ENCODE measurements around the gene COX6B1.

COX6B1 gene

GRCh38 chr19:35628565-35629331, 19.4 kb upstream of the COX6B1 start, which contains the start of gene RBM42:
Gene RBM42 (plus strand): TSS chr19:35629036. CDS start chr19:35629154, 118 bp downstream.
- peak; percentile 99 to 100 (median 100) for DNase-seq
- Histone ChIP-seq H3K9me3 (ENCODE audit: control extremely low read depth in 1 of 5, control insufficient read depth in 4 of 5, insufficient read depth in 2 of 5, low read depth in 1 of 5, low read length in 4 of 5) (no peaks in the 10 kb centered on the region), H3K4me3 (ENCODE audit: control insufficient read depth in 1 of 7, extremely low read depth in 1 of 7, insufficient read depth in 4 of 7, low read depth in 2 of 7, low read length in 6 of 7) (peak within 1 kb of the TSS; percentile 67 to 92 (median 87)), H3K27me3 (replicated peaks in 2 of 5; ENCODE audit: control insufficient read depth in 4 of 5, insufficient read depth in 5 of 5, low read length in 4 of 5) (no peaks in the 10 kb centered on the region), H3K36me3 (ENCODE audit: control insufficient read depth in 4 of 4, insufficient read depth in 4 of 4, low read length in 3 of 4) (peaks cover 8 to 35% (median 27%) of the 10 kb centered on the region in 4 experiments), H3K4me1 (ENCODE audit: control extremely low read depth in 1 of 4, control insufficient read depth in 4 of 4, insufficient read depth in 4 of 4, low read length in 3 of 4) (peaks cover 5 to 14% (median 12%) of the 10 kb centered on the region in 4 experiments), H3K27ac (ENCODE audit: insufficient read depth in 1 of 2, low read depth in 1 of 2, low read length in 2 of 2, poor library complexity in 1 of 2, severe bottlenecking in 2 of 2) (peak within 1 kb of the TSS; percentile 92 to 96)
- ChIA-PET CTCF (interaction anchor here (1.0 kb wide), 2 partner anchors 8 to 79 kb away, joined by 3 to 4 read pairs; no protein-coding TSS in a partner anchor), POLR2A (no interaction called here)
- WGBS (ENCODE audit: insufficient coverage): under 1% methylated on average over 55 of the region's 56 CpGs

GRCh38 chr19:35629332-35629633, 18.8 kb upstream of the COX6B1 start:
- CTCF ChIA-PET: no interaction called here
- H3K27ac ChIP-seq (ENCODE audit: insufficient read depth in 1 of 2, low read depth in 1 of 2, low read length in 2 of 2, poor library complexity in 1 of 2, severe bottlenecking in 2 of 2): peak overlapping the region; percentile 92 to 96
- DNase-seq: no peak
- POLR2A ChIA-PET: no interaction called here
- WGBS (ENCODE audit: insufficient coverage): 13% methylated on average over 12 of the region's 15 CpGs
- H3K36me3 ChIP-seq (ENCODE audit: control insufficient read depth in 4 of 4, insufficient read depth in 4 of 4, low read length in 3 of 4): peaks cover 8 to 40% (median 32%) of the 10 kb centered on the region in 4 experiments
- peaks cover 5 to 14% (median 12%) of the 10 kb centered on the region in 4 experiments for H3K4me1 ChIP-seq (ENCODE audit: control extremely low read depth in 1 of 4, control insufficient read depth in 4 of 4, insufficient read depth in 4 of 4, low read length in 3 of 4)
- no peaks in the 10 kb centered on the region for H3K27me3 ChIP-seq (replicated peaks in 2 of 5; ENCODE audit: control insufficient read depth in 4 of 5, insufficient read depth in 5 of 5, low read length in 4 of 5)
- no peaks in the 10 kb centered on the region for H3K9me3 ChIP-seq (ENCODE audit: control extremely low read depth in 1 of 5, control insufficient read depth in 4 of 5, insufficient read depth in 2 of 5, low read depth in 1 of 5, low read length in 4 of 5)
- peak overlapping the region; percentile 67 to 92 (median 87) for H3K4me3 ChIP-seq (ENCODE audit: control insufficient read depth in 1 of 7, extremely low read depth in 1 of 7, insufficient read depth in 4 of 7, low read depth in 2 of 7, low read length in 6 of 7)

- Histone ChIP-seq H3K9me3 (ENCODE audit: control extremely low read depth in 1 of 5, control insufficient read depth in 4 of 5, insufficient read depth in 2 of 5, low read depth in 1 of 5, low read length in 4 of 5) (no peaks in the 10 kb centered on the region), H3K4me1 (ENCODE audit: control extremely low read depth in 1 of 4, control insufficient read depth in 4 of 4, insufficient read depth in 4 of 4, low read length in 3 of 4) (peaks cover 5 to 8% (median 6%) of the 10 kb centered on the region in 4 experiments), H3K36me3 (ENCODE audit: control insufficient read depth in 4 of 4, insufficient read depth in 4 of 4, low read length in 3 of 4) (peaks cover 9 to 78% (median 56%) of the 10 kb centered on the region in 4 experiments), H3K27ac (ENCODE audit: insufficient read depth in 1 of 2, low read depth in 1 of 2, low read length in 2 of 2, poor library complexity in 1 of 2, severe bottlenecking in 2 of 2) (no peak overlapping the region), H3K27me3 (replicated peaks in 2 of 5; ENCODE audit: control insufficient read depth in 4 of 5, insufficient read depth in 5 of 5, low read length in 4 of 5) (no peaks in the 10 kb centered on the region), H3K4me3 (ENCODE audit: control insufficient read depth in 1 of 7, extremely low read depth in 1 of 7, insufficient read depth in 4 of 7, low read depth in 2 of 7, low read length in 6 of 7) (no peak overlapping the region)
- no peak for DNase-seq
- ChIA-PET CTCF (no interaction called here), POLR2A (no interaction called here)
- 97% methylated on average over 22 of the region's 29 CpGs for WGBS (ENCODE audit: insufficient coverage)
Measured at GRCh38 chr19:35633727-35634440, 14.2 kb upstream of the COX6B1 start.

DNA sequence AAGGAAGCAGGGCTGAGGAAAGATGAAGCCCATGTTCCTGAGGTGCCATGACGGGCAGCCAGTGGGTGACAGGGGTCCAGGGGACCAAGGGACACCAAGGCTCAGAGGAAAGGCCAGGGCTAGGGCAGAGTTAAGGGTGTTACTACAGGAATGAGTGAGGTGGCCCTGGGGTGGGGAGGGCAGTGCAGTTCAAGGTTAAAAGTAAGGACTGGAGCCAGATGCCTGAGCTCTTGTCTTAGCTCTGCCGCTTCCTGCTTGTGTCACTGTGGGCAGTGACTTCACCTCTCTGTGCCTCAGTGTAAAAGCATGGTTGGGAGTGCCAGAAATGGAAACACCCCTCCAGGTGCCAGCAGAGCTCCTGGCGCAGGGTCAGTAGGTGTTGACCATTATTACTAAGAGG, 11.5 kb upstream of the COX6B1 start:
- no peaks in the 10 kb centered on the region for H3K27me3 ChIP-seq (replicated peaks in 2 of 5; ENCODE audit: control insufficient read depth in 4 of 5, insufficient read depth in 5 of 5, low read length in 4 of 5)
- peaks cover 0 to 6% (median 4%) of the 10 kb centered on the region in 4 experiments for H3K4me1 ChIP-seq (ENCODE audit: control extremely low read depth in 1 of 4, control insufficient read depth in 4 of 4, insufficient read depth in 4 of 4, low read length in 3 of 4)
- no peak overlapping the region for H3K27ac ChIP-seq (ENCODE audit: insufficient read depth in 1 of 2, low read depth in 1 of 2, low read length in 2 of 2, poor library complexity in 1 of 2, severe bottlenecking in 2 of 2)
- no peaks in the 10 kb centered on the region for H3K9me3 ChIP-seq (ENCODE audit: control extremely low read depth in 1 of 5, control insufficient read depth in 4 of 5, insufficient read depth in 2 of 5, low read depth in 1 of 5, low read length in 4 of 5)
- H3K4me3 ChIP-seq (ENCODE audit: control insufficient read depth in 1 of 7, extremely low read depth in 1 of 7, insufficient read depth in 4 of 7, low read depth in 2 of 7, low read length in 6 of 7): no peak overlapping the region
- ChIA-PET CTCF (interaction anchor here (0.8 kb wide), 1 partner anchor 8 kb away, joined by 4 read pairs; no protein-coding TSS in a partner anchor), POLR2A (no interaction called here)
- no peak for DNase-seq
- 100% methylated on average over 3 of the region's 3 CpGs for WGBS (ENCODE audit: insufficient coverage)
- H3K36me3 ChIP-seq (ENCODE audit: control insufficient read depth in 4 of 4, insufficient read depth in 4 of 4, low read length in 3 of 4): peaks cover 2 to 64% (median 46%) of the 10 kb centered on the region in 4 experiments

DNA sequence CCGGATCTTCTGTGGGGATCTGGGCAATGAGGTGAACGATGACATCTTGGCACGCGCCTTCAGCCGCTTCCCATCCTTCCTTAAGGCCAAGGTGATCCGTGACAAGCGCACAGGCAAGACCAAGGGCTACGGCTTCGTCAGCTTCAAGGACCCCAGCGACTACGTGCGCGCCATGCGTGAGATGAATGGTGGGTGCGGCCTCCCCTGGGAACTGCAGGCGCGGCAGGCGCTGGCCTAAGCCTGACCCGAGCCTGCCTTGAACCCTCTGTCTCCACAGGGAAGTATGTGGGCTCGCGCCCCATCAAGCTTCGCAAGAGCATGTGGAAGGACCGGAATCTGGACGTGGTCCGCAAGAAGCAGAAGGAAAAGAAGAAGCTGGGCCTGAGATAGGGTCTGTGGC, 11.0 kb upstream of the COX6B1 start:
- DNase-seq: no peak
- Histone ChIP-seq H3K4me3 (ENCODE audit: control insufficient read depth in 1 of 7, extremely low read depth in 1 of 7, insufficient read depth in 4 of 7, low read depth in 2 of 7, low read length in 6 of 7) (no peak overlapping the region), H3K36me3 (ENCODE audit: control insufficient read depth in 4 of 4, insufficient read depth in 4 of 4, low read length in 3 of 4) (peaks cover 2 to 58% (median 43%) of the 10 kb centered on the region in 4 experiments), H3K4me1 (ENCODE audit: control extremely low read depth in 1 of 4, control insufficient read depth in 4 of 4, insufficient read depth in 4 of 4, low read length in 3 of 4) (peaks cover 0 to 11% (median 9%) of the 10 kb centered on the region in 4 experiments), H3K27ac (ENCODE audit: insufficient read depth in 1 of 2, low read depth in 1 of 2, low read length in 2 of 2, poor library complexity in 1 of 2, severe bottlenecking in 2 of 2) (no peak overlapping the region), H3K9me3 (ENCODE audit: control extremely low read depth in 1 of 5, control insufficient read depth in 4 of 5, insufficient read depth in 2 of 5, low read depth in 1 of 5, low read length in 4 of 5) (no peaks in the 10 kb centered on the region), H3K27me3 (replicated peaks in 2 of 5; ENCODE audit: control insufficient read depth in 4 of 5, insufficient read depth in 5 of 5, low read length in 4 of 5) (no peaks in the 10 kb centered on the region)
- WGBS (ENCODE audit: insufficient coverage): 95% methylated on average over 24 of the region's 25 CpGs
- POLR2A ChIA-PET: no interaction called here
- CTCF ChIA-PET: no interaction called here

DNA sequence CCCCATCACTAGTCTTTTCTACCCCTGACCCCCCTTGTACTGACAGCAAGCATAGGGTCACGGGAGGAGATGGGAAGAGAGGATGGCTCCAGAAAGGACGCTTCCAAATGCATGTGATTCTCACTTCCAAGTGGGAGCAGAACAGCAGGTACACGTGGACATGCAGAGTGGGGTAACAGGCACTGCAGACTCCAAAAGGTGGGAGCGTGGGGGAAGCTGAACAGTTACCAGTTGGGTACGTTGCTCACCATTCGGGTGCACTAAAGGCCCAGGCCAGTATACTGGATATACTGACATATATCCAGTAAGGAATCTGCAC, 8.8 kb upstream of the COX6B1 start:
- no peak for DNase-seq
- 74% methylated on average over 3 of the region's 6 CpGs for WGBS (ENCODE audit: insufficient coverage)
- ChIA-PET CTCF (interaction anchor here (1.8 kb wide), 1 partner anchor 8 kb away, joined by 3 read pairs; no protein-coding TSS in a partner anchor), POLR2A (no interaction called here)
- no peaks in the 10 kb centered on the region for H3K9me3 ChIP-seq (ENCODE audit: control extremely low read depth in 1 of 5, control insufficient read depth in 4 of 5, insufficient read depth in 2 of 5, low read depth in 1 of 5, low read length in 4 of 5)
- no peak overlapping the region for H3K27ac ChIP-seq (ENCODE audit: insufficient read depth in 1 of 2, low read depth in 1 of 2, low read length in 2 of 2, poor library complexity in 1 of 2, severe bottlenecking in 2 of 2)
- H3K4me1 ChIP-seq (ENCODE audit: control extremely low read depth in 1 of 4, control insufficient read depth in 4 of 4, insufficient read depth in 4 of 4, low read length in 3 of 4): peaks cover 0 to 31% (median 28%) of the 10 kb centered on the region in 4 experiments
- H3K27me3 ChIP-seq (replicated peaks in 2 of 5; ENCODE audit: control insufficient read depth in 4 of 5, insufficient read depth in 5 of 5, low read length in 4 of 5): no peaks in the 10 kb centered on the region
- peaks cover 2 to 37% (median 24%) of the 10 kb centered on the region in 4 experiments for H3K36me3 ChIP-seq (ENCODE audit: control insufficient read depth in 4 of 4, insufficient read depth in 4 of 4, low read length in 3 of 4)
- no peak overlapping the region for H3K4me3 ChIP-seq (ENCODE audit: control insufficient read depth in 1 of 7, extremely low read depth in 1 of 7, insufficient read depth in 4 of 7, low read depth in 2 of 7, low read length in 6 of 7)

GRCh38 chr19:35639863-35640262, 8.3 kb upstream of the COX6B1 start:
- no peak overlapping the region for H3K27ac ChIP-seq (ENCODE audit: insufficient read depth in 1 of 2, low read depth in 1 of 2, low read length in 2 of 2, poor library complexity in 1 of 2, severe bottlenecking in 2 of 2)
- peaks cover 2 to 34% (median 23%) of the 10 kb centered on the region in 4 experiments for H3K36me3 ChIP-seq (ENCODE audit: control insufficient read depth in 4 of 4, insufficient read depth in 4 of 4, low read length in 3 of 4)
- WGBS (ENCODE audit: insufficient coverage): 78% methylated on average over 1 of the region's 8 CpGs
- ChIA-PET POLR2A (no interaction called here), CTCF (interaction anchor here (1.8 kb wide), 1 partner anchor 9 kb away, joined by 3 read pairs; no protein-coding TSS in a partner anchor)
- H3K27me3 ChIP-seq (replicated peaks in 2 of 5; ENCODE audit: control insufficient read depth in 4 of 5, insufficient read depth in 5 of 5, low read length in 4 of 5): no peaks in the 10 kb centered on the region
- H3K4me1 ChIP-seq (ENCODE audit: control extremely low read depth in 1 of 4, control insufficient read depth in 4 of 4, insufficient read depth in 4 of 4, low read length in 3 of 4): peaks cover 0 to 36% (median 34%) of the 10 kb centered on the region in 4 experiments
- DNase-seq: no peak
- no peaks in the 10 kb centered on the region for H3K9me3 ChIP-seq (ENCODE audit: control extremely low read depth in 1 of 5, control insufficient read depth in 4 of 5, insufficient read depth in 2 of 5, low read depth in 1 of 5, low read length in 4 of 5)
- H3K4me3 ChIP-seq (ENCODE audit: control insufficient read depth in 1 of 7, extremely low read depth in 1 of 7, insufficient read depth in 4 of 7, low read depth in 2 of 7, low read length in 6 of 7): no peak overlapping the region
